SK-N-SH (cell line): ENCODE measurements around the gene HOXD11. TPM values are rescaled to one million over a fixed set of nuclear protein-coding genes. Genes with fewer than 3 reads are reported as not detected.
A peak's percentile ranks its signal among the peaks of the same experiment; 100 is the strongest.

Source experiments
- CTCF ChIA-PET: fragments of 300-600, 350-600 bp; formaldehyde crosslinking; extraction: SDS; loops from one replicate; lab custom pipeline; 2021; lab: Yijun Ruan, JAX
- POLR2A ChIA-PET: fragments of 350-600 bp; sonication (Branson Sonifier 250); formaldehyde crosslinking; extraction: SDS; loops from one replicate; lab custom pipeline; 2020; ENCODE audit warnings: antibody characterized with exemption, inconsistent platforms; lab: Yijun Ruan, JAX
- DNase-seq: peaks from one replicate; pipeline ENCODE4 v3.0.0; 2012
- H2AFZ ChIP-seq: fragments of 200-600 bp; sonication (generic); 2 replicates; pipeline ENCODE4 v1.8.1; 2016; ENCODE audit warnings: antibody characterized with exemption, mild to moderate bottlenecking, low read depth
- H3F3A ChIP-seq: fragments of 200-600 bp; sonication (generic); replicated peaks from 2 replicates; pipeline ENCODE3; 2016; ENCODE audit warnings: antibody characterized with exemption, mild to moderate bottlenecking; ENCODE audit not compliant: insufficient read depth
- H3K27ac ChIP-seq, 2 experiments: fragments of 200-500 bp in 1 of 2; fragments of 200-600 bp in 1 of 2; sonication (Bioruptor generic) in 1 of 2; sonication (generic), shearing (Covaris generic) in 1 of 2; 2 replicates each; pipeline versions ENCODE4 v1.5.1 to v1.6.1; 2014 to 2016; ENCODE audit warnings: low read depth in 2 of 2, inconsistent platforms in 1 of 2, low read length in 1 of 2, mild to moderate bottlenecking in 1 of 2, mixed read lengths in 1 of 2
- H3K27me3 ChIP-seq: fragments of 200-600 bp; sonication (generic), shearing (Covaris generic); 2 replicates; pipeline ENCODE4 v1.6.1; 2016; ENCODE audit warnings: mixed run types; ENCODE audit not compliant: insufficient read depth
- H3K36me3 ChIP-seq, 2 experiments: fragments of 200-500 bp in 1 of 2; fragments of 200-600 bp in 1 of 2; sonication (Bioruptor generic) in 1 of 2; sonication (generic) in 1 of 2; replicated peaks in 1 of 2; 2 replicates each; pipeline versions ENCODE3 to v1.5.1; 2014 to 2016; ENCODE audit warnings: low read length in 1 of 2, mild to moderate bottlenecking in 1 of 2; ENCODE audit not compliant: insufficient read depth in 2 of 2, control insufficient read depth in 1 of 2
- H3K4me1 ChIP-seq, 2 experiments: fragments of 200-500 bp in 1 of 2; fragments of 200-600 bp in 1 of 2; sonication (Bioruptor generic) in 1 of 2; sonication (generic), shearing (Covaris generic) in 1 of 2; 2 replicates each; pipeline versions ENCODE4 v1.5.1 to v1.6.1; 2014 to 2016; ENCODE audit warnings: low read depth in 1 of 2, low read length in 1 of 2, mixed run types in 1 of 2; ENCODE audit not compliant: insufficient read depth in 2 of 2, control insufficient read depth in 1 of 2
- H3K4me2 ChIP-seq: fragments of 200-600 bp; sonication (generic), shearing (Covaris generic); 2 replicates; pipeline ENCODE4 v1.6.1; 2017; ENCODE audit warnings: mixed run types
- H3K4me3 ChIP-seq, 2 experiments: fragments of 200-500 bp in 1 of 2; fragments of 200-600 bp in 1 of 2; sonication (Bioruptor generic) in 1 of 2; sonication (generic), shearing (Covaris generic) in 1 of 2; 2 replicates each; pipeline versions ENCODE4 v1.5.1 to v1.8.1; 2014 to 2016; ENCODE audit warnings: low read depth in 2 of 2, inconsistent platforms in 1 of 2, low read length in 1 of 2, mild to moderate bottlenecking in 1 of 2, mixed read lengths in 1 of 2, moderate library complexity in 1 of 2
- H3K79me2 ChIP-seq: fragments of 200-600 bp; sonication (generic); 2 replicates; pipeline ENCODE4 v1.8.1; 2017; ENCODE audit warnings: mild to moderate bottlenecking; ENCODE audit not compliant: insufficient read depth
- H3K9ac ChIP-seq: fragments of 200-600 bp; sonication (generic); 2 replicates; pipeline ENCODE4 v1.6.1; 2017; ENCODE audit warnings: mixed run types
- H3K9me2 ChIP-seq: fragments of 200-600 bp; sonication (generic); 2 replicates; pipeline ENCODE4 v1.6.1; 2017; ENCODE audit warnings: mixed run types
- H3K9me3 ChIP-seq: fragments of 200-600 bp; sonication (generic); 2 replicates; pipeline ENCODE4 v1.6.1; 2017; ENCODE audit warnings: mixed run types, mild to moderate bottlenecking, moderate library complexity
- H4K20me1 ChIP-seq: fragments of 200-600 bp; sonication (generic); 2 replicates; pipeline ENCODE4 v1.6.1; 2017; ENCODE audit warnings: mild to moderate bottlenecking, mixed run types; ENCODE audit not compliant: insufficient read depth
- ELF1 ChIP-seq: IDR thresholded peaks from 2 replicates; pipeline ENCODE4 v1.4.0; 2012
- EZH2phosphoT487 ChIP-seq: fragments of 200-600 bp; sonication (generic); IDR thresholded peaks from 2 replicates; pipeline ENCODE4 v1.6.1; 2017; ENCODE audit warnings: low read depth, mixed run types, mild to moderate bottlenecking, antibody characterized with exemption, moderate library complexity, borderline replicate concordance
- FOXJ3 ChIP-seq: sonication (generic); formaldehyde crosslinking; IDR thresholded peaks from 2 replicates; pipeline ENCODE4 v1.5.1; 2020; ENCODE audit warnings: mild to moderate bottlenecking, missing genetic modification reagents
- GABPA ChIP-seq: IDR thresholded peaks from 2 replicates; pipeline ENCODE4 v1.4.0; 2012; ENCODE audit warnings: low read depth, mild to moderate bottlenecking
- GATA2 ChIP-seq: sonication (generic); formaldehyde crosslinking; IDR thresholded peaks from 2 replicates; pipeline ENCODE4 v1.5.0; 2020; ENCODE audit warnings: mild to moderate bottlenecking, missing genetic modification reagents
- MEF2A ChIP-seq: IDR thresholded peaks from 2 replicates; pipeline ENCODE4 v1.4.0; 2012; ENCODE audit warnings: low read depth, borderline replicate concordance
- POLR2AphosphoS5 ChIP-seq: IDR thresholded peaks from 2 replicates; pipeline ENCODE4 v1.6.1; 2012; ENCODE audit warnings: low read depth, low read length
- RAD21 ChIP-seq: IDR thresholded peaks from 2 replicates; pipeline ENCODE4 v1.6.1; 2012; ENCODE audit warnings: mild to moderate bottlenecking, low read length
- SMC3 ChIP-seq: IDR thresholded peaks from 2 replicates; pipeline ENCODE4 v1.6.1; 2012; ENCODE audit warnings: low read depth, low read length, improper control_type of control experiment
- TAF1 ChIP-seq: IDR thresholded peaks from 2 replicates; pipeline ENCODE4 v1.6.1; 2012; ENCODE audit warnings: low read depth, mild to moderate bottlenecking, low read length, moderate library complexity, borderline replicate concordance
- TCF12 ChIP-seq: IDR thresholded peaks from 2 replicates; pipeline ENCODE4 v1.4.0; 2012
- YY1 ChIP-seq: IDR thresholded peaks from 2 replicates; pipeline ENCODE4 v1.4.0; 2012; ENCODE audit warnings: low read depth, mild to moderate bottlenecking
- WGBS: methylation state at CpG from one replicate; pipeline ENCODE4 v1.1.6; 2017; ENCODE audit warnings: low lambda C conversion rate; 5-methylcytosine and 5-hydroxymethylcytosine counted together
- polyA plus RNA-seq, 3 experiments: library from polyadenylated mRNA; depleted of rRNA; stranded (reverse); fragments of >200 nt; gene quantifications; 2 replicates each; pipeline ENCODE4 v1.2.3, GENCODE V29; 2012
- TF ChIP-seq, protein P1 (sequence below): IDR thresholded peaks from 2 replicates; pipeline ENCODE4 v1.4.0; 2012; ENCODE audit warnings: low read depth, borderline replicate concordance
- TF ChIP-seq, protein P2 (sequence below): fragments of 200-600 bp; sonication (generic); IDR thresholded peaks from 2 replicates; pipeline ENCODE4 v1.6.1; 2017; ENCODE audit warnings: antibody characterized with exemption, mild to moderate bottlenecking, moderate library complexity
- TF ChIP-seq, protein P3 (sequence below): IDR thresholded peaks from 2 replicates; pipeline ENCODE4 v1.4.0; 2012; ENCODE audit warnings: low read depth
- TF ChIP-seq, protein P4 (sequence below): fragments of 150-350 bp; IDR thresholded peaks from 2 replicates; pipeline ENCODE4 v1.6.1; 2016; ENCODE audit warnings: mild to moderate bottlenecking, low read depth, low read length
- TF ChIP-seq, protein P5 (sequence below): IDR thresholded peaks from 2 replicates; pipeline ENCODE4 v1.4.0; 2012; ENCODE audit warnings: low read depth, borderline replicate concordance

The HOXD11 gene
- polyA plus RNA-seq, 1 of the 3 experiments (the other 2 are of a cell fraction): not detected

DNA sequence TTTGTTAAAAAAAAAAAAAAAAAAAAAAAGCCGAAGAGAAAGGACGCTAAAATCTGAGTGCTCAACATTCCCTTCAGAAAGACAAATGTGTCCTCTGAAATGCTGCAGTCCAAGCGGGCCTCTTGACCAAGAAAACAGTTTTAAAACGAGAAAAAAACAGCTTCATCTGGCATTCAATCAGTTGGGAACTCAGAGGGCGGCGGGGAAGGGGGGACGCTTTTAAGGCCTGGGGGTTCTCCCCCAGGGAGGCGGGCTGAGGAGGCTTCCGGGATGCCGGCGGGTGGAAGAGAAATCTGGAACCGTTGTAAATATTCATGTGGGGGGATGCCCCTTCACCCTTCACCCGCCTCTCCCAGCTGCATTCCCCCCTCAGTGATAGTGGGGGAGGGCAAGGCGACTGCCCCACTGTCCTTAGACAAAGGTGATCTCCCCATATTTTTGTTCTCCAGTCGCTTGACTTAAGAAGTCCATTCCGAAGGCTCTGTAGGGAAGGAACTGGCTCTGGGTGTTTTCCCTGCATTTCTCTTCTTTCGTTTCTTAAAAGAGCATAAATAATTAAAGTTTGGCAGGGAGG, 3.3 kb upstream of the HOXD11 start:
- Histone ChIP-seq H3K4me1 (peaks cover 0 to 13% of the 10 kb centered on the region in 2 experiments; a peak in 2 of 4 replicates), H2AFZ (no peak overlapping the region), H4K20me1 (no peaks in the 10 kb centered on the region), H3K4me3 (peak overlapping the region in 1 of 2 experiments; percentile 54; a peak in 2 of 4 replicates), H3K9me3 (no peaks in the 10 kb centered on the region), H3K79me2 (no peaks in the 10 kb centered on the region), H3K9ac (no peak overlapping the region), H3K9me2 (no peaks in the 10 kb centered on the region), H3F3A (peaks cover 8% of the 10 kb centered on the region), H3K27me3 (peaks cover 86% of the 10 kb centered on the region), H3K36me3 (no peaks in the 10 kb centered on the region), H3K4me2 (peak overlapping the region; percentile 76; the same call in 1 of the 2 replicates), H3K27ac (no peak overlapping the region)
- no peak for TF ChIP-seq SMC3
- no peak for TF ChIP-seq RAD21
- no peak for TF ChIP-seq MEF2A
- TF ChIP-seq EZH2phosphoT487: no peak
- TF ChIP-seq, protein P1, sequence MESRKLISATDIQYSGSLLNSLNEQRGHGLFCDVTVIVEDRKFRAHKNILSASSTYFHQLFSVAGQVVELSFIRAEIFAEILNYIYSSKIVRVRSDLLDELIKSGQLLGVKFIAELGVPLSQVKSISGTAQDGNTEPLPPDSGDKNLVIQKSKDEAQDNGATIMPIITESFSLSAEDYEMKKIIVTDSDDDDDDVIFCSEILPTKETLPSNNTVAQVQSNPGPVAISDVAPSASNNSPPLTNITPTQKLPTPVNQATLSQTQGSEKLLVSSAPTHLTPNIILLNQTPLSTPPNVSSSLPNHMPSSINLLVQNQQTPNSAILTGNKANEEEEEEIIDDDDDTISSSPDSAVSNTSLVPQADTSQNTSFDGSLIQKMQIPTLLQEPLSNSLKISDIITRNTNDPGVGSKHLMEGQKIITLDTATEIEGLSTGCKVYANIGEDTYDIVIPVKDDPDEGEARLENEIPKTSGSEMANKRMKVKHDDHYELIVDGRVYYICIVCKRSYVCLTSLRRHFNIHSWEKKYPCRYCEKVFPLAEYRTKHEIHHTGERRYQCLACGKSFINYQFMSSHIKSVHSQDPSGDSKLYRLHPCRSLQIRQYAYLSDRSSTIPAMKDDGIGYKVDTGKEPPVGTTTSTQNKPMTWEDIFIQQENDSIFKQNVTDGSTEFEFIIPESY: no peak
- TF ChIP-seq FOXJ3 (CRISPR knock-in tag): no peak
- TF ChIP-seq YY1: no peak
- DNase-seq: no peak
- CTCF ChIA-PET: interaction anchor here (0.8 to 17.7 kb wide), 16 partner anchors 11 to 1404 kb away, joined by 3 to 264 read pairs (median 5); partner anchors contain the start of genes EVX2, HOXD10, HOXD12 and HOXD13
- 46% methylated on average over 17 of the region's 17 CpGs for WGBS
- POLR2A ChIA-PET: interaction anchor here (1.0 kb wide), 1 partner anchor 13 kb away, joined by 3 read pairs; no protein-coding TSS in a partner anchor

DNA sequence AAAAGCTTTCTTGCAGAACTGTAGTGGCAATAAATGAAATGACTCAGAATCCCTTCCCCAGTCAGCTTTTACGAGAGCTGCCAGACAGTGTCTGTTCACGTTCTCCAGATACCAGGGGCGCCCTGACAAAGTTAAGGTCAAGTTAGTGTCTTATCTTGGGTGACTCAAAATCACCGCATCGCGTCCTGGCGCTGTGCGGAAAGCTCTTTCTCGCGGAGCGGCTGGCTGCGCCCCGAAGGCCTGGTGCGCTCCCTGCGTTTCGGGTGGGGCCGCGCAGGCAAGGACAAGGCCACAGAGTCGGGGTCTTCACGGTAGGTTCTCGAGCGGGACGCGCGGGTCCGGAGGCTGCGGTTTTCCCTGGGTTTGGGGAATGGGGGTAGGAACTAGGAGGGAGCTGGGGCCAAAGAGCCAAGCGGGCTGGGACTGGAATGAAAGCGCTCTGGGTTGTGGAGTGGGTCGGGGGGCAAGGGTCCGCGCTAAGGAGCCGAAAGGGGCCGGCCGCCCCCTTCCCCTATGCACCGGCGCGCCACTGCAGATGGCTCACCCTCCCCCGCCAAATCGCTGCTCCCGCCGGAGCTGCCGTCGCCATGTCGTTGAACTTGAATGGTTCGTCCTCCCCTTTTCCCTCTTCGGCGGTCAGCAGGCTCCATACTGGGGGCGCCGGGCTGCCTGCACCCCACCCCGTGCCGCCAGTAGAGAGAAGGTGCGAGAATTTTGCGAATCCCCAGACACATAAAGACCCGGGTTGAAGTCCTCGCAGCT, 2.6 kb upstream of the HOXD11 start:
- H3K9me3 ChIP-seq: no peaks in the 10 kb centered on the region
- H3K9ac ChIP-seq: no peak overlapping the region
- H3K27ac ChIP-seq: no peak overlapping the region
- H3K4me1 ChIP-seq: peaks cover 0 to 13% of the 10 kb centered on the region in 2 experiments; a peak in 2 of 4 replicates
- WGBS: 8% methylated on average over 30 of the region's 56 CpGs
- 0 out of 2 replicates have a peak overlapping the region, but pooled peaks have one; percentile 29 for H2AFZ ChIP-seq
- ChIA-PET POLR2A (interaction anchor here (1.0 kb wide), 1 partner anchor 13 kb away, joined by 3 read pairs; no protein-coding TSS in a partner anchor), CTCF (interaction anchor here (0.8 to 17.7 kb wide), 19 partner anchors 9 to 1405 kb away, joined by 3 to 264 read pairs (median 4); partner anchors contain the start of genes EVX2, HOXD10, HOXD12 and HOXD13)
- no peak for DNase-seq
- peaks cover 86% of the 10 kb centered on the region for H3K27me3 ChIP-seq
- peaks cover 11% of the 10 kb centered on the region for H3F3A ChIP-seq
- H3K4me3 ChIP-seq: peak overlapping the region; percentile 32 to 54
- H3K4me2 ChIP-seq: peak overlapping the region; percentile 76
- TF ChIP-seq, protein P2, sequence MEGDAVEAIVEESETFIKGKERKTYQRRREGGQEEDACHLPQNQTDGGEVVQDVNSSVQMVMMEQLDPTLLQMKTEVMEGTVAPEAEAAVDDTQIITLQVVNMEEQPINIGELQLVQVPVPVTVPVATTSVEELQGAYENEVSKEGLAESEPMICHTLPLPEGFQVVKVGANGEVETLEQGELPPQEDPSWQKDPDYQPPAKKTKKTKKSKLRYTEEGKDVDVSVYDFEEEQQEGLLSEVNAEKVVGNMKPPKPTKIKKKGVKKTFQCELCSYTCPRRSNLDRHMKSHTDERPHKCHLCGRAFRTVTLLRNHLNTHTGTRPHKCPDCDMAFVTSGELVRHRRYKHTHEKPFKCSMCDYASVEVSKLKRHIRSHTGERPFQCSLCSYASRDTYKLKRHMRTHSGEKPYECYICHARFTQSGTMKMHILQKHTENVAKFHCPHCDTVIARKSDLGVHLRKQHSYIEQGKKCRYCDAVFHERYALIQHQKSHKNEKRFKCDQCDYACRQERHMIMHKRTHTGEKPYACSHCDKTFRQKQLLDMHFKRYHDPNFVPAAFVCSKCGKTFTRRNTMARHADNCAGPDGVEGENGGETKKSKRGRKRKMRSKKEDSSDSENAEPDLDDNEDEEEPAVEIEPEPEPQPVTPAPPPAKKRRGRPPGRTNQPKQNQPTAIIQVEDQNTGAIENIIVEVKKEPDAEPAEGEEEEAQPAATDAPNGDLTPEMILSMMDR: peak; percentile 19; the same call in 1 of the 2 replicates
- TF ChIP-seq, protein P3, sequence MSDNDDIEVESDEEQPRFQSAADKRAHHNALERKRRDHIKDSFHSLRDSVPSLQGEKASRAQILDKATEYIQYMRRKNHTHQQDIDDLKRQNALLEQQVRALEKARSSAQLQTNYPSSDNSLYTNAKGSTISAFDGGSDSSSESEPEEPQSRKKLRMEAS: no peak
- TF ChIP-seq GATA2 (CRISPR knock-in tag) (no peak), EZH2phosphoT487 (peak; percentile 53; the same call in 1 of the 2 replicates), RAD21 (no peak), TCF12 (no peak), TAF1 (no peak), GABPA (no peak), POLR2AphosphoS5 (no peak), ELF1 (no peak)
- TF ChIP-seq, protein P4, sequence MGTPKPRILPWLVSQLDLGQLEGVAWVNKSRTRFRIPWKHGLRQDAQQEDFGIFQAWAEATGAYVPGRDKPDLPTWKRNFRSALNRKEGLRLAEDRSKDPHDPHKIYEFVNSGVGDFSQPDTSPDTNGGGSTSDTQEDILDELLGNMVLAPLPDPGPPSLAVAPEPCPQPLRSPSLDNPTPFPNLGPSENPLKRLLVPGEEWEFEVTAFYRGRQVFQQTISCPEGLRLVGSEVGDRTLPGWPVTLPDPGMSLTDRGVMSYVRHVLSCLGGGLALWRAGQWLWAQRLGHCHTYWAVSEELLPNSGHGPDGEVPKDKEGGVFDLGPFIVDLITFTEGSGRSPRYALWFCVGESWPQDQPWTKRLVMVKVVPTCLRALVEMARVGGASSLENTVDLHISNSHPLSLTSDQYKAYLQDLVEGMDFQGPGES: no peak
- TF ChIP-seq, protein P5, sequence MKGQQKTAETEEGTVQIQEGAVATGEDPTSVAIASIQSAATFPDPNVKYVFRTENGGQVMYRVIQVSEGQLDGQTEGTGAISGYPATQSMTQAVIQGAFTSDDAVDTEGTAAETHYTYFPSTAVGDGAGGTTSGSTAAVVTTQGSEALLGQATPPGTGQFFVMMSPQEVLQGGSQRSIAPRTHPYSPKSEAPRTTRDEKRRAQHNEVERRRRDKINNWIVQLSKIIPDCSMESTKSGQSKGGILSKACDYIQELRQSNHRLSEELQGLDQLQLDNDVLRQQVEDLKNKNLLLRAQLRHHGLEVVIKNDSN: no peak
- H3K79me2 ChIP-seq: no peaks in the 10 kb centered on the region
- H3K36me3 ChIP-seq: no peaks in the 10 kb centered on the region
- no peaks in the 10 kb centered on the region for H4K20me1 ChIP-seq
- no peaks in the 10 kb centered on the region for H3K9me2 ChIP-seq
